Panc1 (cell line): ENCODE results near the gene SVIP. TPM values are rescaled to one million over a fixed set of nuclear protein-coding genes. Genes with fewer than 3 reads are reported as not detected.

ENCODE experiments used
- ATAC-seq: fragments of 200-7000 bp; cut with Tn5 transposase; 2 replicates; pipeline ENCODE4 v1.9.1; 2020; ENCODE audit warnings: mild to moderate bottlenecking, moderate library complexity
- BruUV-seq: library from RNA; stranded (reverse); fragments of 400-500 nt; replicated peaks from 2 replicates; lab custom pipeline; 2021; lab: Mats Ljungman, UMichigan
- CTCF ChIA-PET: fragments of 300-600 bp; sonication (Branson Sonifier 250); formaldehyde crosslinking; loops from one replicate; lab custom pipeline; 2022; ENCODE audit warnings: antibody characterized with exemption; lab: Charles Lee
- POLR2A ChIA-PET: fragments of 300-600 bp; sonication (Branson Sonifier 250); formaldehyde crosslinking; loops from one replicate; lab custom pipeline; 2022; ENCODE audit warnings: antibody characterized with exemption; lab: Charles Lee
- DNase-seq: peaks from one replicate; pipeline ENCODE4 v3.0.0-alpha.2; 2010; ENCODE audit warnings: low read depth, low spot score
- H3K27ac ChIP-seq: 2 replicates; pipeline ENCODE4 v1.5.1; 2011; ENCODE audit warnings: mild to moderate bottlenecking, low read length, inconsistent platforms
- H3K27me3 ChIP-seq: fragments of 200-500 bp; sonication (Bioruptor generic); 2 replicates; pipeline ENCODE4 v1.6.0; 2014; ENCODE audit warnings: low read length, inconsistent platforms; ENCODE audit not compliant: control insufficient read depth, insufficient read depth
- H3K36me3 ChIP-seq: fragments of 200-500 bp; sonication (Bioruptor generic); 2 replicates; pipeline ENCODE4 v1.5.1; 2014; ENCODE audit warnings: inconsistent platforms, mild to moderate bottlenecking, low read length, moderate library complexity; ENCODE audit not compliant: control insufficient read depth, insufficient read depth
- H3K4me1 ChIP-seq: 2 replicates; pipeline ENCODE4 v1.5.1; 2011; ENCODE audit warnings: inconsistent platforms, mild to moderate bottlenecking, low read length, moderate library complexity; ENCODE audit not compliant: control insufficient read depth, insufficient read depth
- H3K4me3 ChIP-seq, 2 experiments: 2 replicates each; pipeline ENCODE4 v1.5.1; 2011 to 2012; ENCODE audit warnings: low read depth in 2 of 2, low read length in 2 of 2, mild to moderate bottlenecking in 2 of 2, inconsistent platforms in 1 of 2, moderate library complexity in 1 of 2
- H3K9me3 ChIP-seq: fragments of 200-500 bp; sonication (Bioruptor generic); 2 replicates; pipeline ENCODE4 v1.5.1; 2014; ENCODE audit warnings: low read depth, mild to moderate bottlenecking, inconsistent platforms, low read length, moderate library complexity; ENCODE audit not compliant: control insufficient read depth, insufficient read depth
- CTCF ChIP-seq: fragments of 450-650 bp; IDR thresholded peaks from 2 replicates; pipeline ENCODE4 v1.5.1; 2017; ENCODE audit warnings: mild to moderate bottlenecking
- POLR2AphosphoS5 ChIP-seq: IDR thresholded peaks from 2 replicates; pipeline ENCODE4 v1.6.1; 2012; ENCODE audit warnings: mild to moderate bottlenecking, low read depth, low read length, moderate library complexity
- REST ChIP-seq, 2 experiments: IDR thresholded peaks; 2 replicates each; pipeline ENCODE4 v1.6.1; 2011 to 2012; ENCODE audit warnings: low read depth in 2 of 2, control low read depth in 1 of 2, low read length in 1 of 2, mild to moderate bottlenecking in 1 of 2, moderate library complexity in 1 of 2; ENCODE audit not compliant: insufficient read depth in 1 of 2
- SIN3A ChIP-seq: IDR thresholded peaks from 2 replicates; pipeline ENCODE4 v1.6.1; 2012; ENCODE audit warnings: low read depth, mild to moderate bottlenecking, low read length, moderate library complexity, borderline replicate concordance; ENCODE audit not compliant: insufficient read depth
- TCF7L2 ChIP-seq: IDR thresholded peaks from 2 replicates; pipeline ENCODE4 v1.6.1; 2011; ENCODE audit warnings: mild to moderate bottlenecking, low read depth, low read length, inconsistent platforms
- in situ Hi-C: cut with HindIII; loops from 2 replicates; pipeline ENCODE4 v1.10.0; 2016; ENCODE audit warnings: low sequenced_read_pairs, low pct_unique_long_range_greater_than_20kb
- intact Hi-C: fragments of 100-400 bp; cut with micrococcal nuclease; formaldehyde crosslinking; loops from one replicate; pipeline ENCODE4 v1.10.0; 2022; ENCODE audit not compliant: unreplicated experiment
- total RNA-seq: library from RNA; stranded (reverse); gene quantifications from one replicate; pipeline ENCODE4 v1.2.1, GENCODE V29; 2021; ENCODE audit not compliant: unreplicated experiment

Gene SVIP
- total RNA-seq, 1 experiment from 2014 or later = 13.4 TPM

GRCh38 chr11:22809893-22810292 is 19.7 kb downstream of the SVIP start:
- Histone ChIP-seq H3K9me3 (peaks cover 5% of the 10 kb centered on the region; the same call in 1 of the 2 replicates), H3K27ac (no peak overlapping the region), H3K36me3 (no peaks in the 10 kb centered on the region), H3K4me1 (no peaks in the 10 kb centered on the region), H3K4me3 (no peak overlapping the region), H3K27me3 (no peaks in the 10 kb centered on the region)
- no peak for TF ChIP-seq TCF7L2
- no peak for TF ChIP-seq SIN3A
- no peak for TF ChIP-seq POLR2AphosphoS5
- ChIA-PET POLR2A (no interaction called here), CTCF (no interaction called here)
- in situ Hi-C loops (no loop called here), intact Hi-C loops (no loop called here)
- DNase-seq (no peak), ATAC-seq (no peak)
- BruUV-seq = no TSS peak

GRCh38 chr11:22808571-22809197 is 20.9 kb downstream of the SVIP start:
- ATAC-seq = no peak
- intact Hi-C loops = no loop called here
- Histone ChIP-seq H3K36me3 (no peaks in the 10 kb centered on the region), H3K27ac (no peak overlapping the region), H3K4me1 (no peaks in the 10 kb centered on the region), H3K9me3 (peaks cover 5% of the 10 kb centered on the region; the same call in 1 of the 2 replicates), H3K4me3 (no peak overlapping the region), H3K27me3 (no peaks in the 10 kb centered on the region)
- in situ Hi-C loops = no loop called here
- POLR2A ChIA-PET = no interaction called here
- no TSS peak for BruUV-seq
- CTCF ChIA-PET = no interaction called here
- TF ChIP-seq SIN3A (no peak), TCF7L2 (no peak), CTCF (no peak), REST (IDR thresholded peaks at IDR 0.05; ENCODE audit: insufficient read depth in 1 of 2, low read depth in 2 of 2, low read length in 1 of 2) (no peak), POLR2AphosphoS5 (no peak)
- no peak for DNase-seq

- POLR2A ChIA-PET = no interaction called here
- ATAC-seq = no peak
- H3K4me1 ChIP-seq = no peaks in the 10 kb centered on the region
- intact Hi-C loops = no loop called here
- H3K27ac ChIP-seq = no peak overlapping the region
- no peak for DNase-seq
- peaks cover 5% of the 10 kb centered on the region; the same call in 1 of the 2 replicates for H3K9me3 ChIP-seq
- TF ChIP-seq TCF7L2 = no peak
- no peak for TF ChIP-seq CTCF
- TF ChIP-seq SIN3A = no peak
- no peak for TF ChIP-seq REST (IDR thresholded peaks at IDR 0.05; ENCODE audit: insufficient read depth in 1 of 2, low read depth in 2 of 2, low read length in 1 of 2)
- TF ChIP-seq POLR2AphosphoS5 = no peak
- no peak overlapping the region for H3K4me3 ChIP-seq
- no peaks in the 10 kb centered on the region for H3K36me3 ChIP-seq
- H3K27me3 ChIP-seq = no peaks in the 10 kb centered on the region; the same call in 1 of the 2 replicates
- no TSS peak for BruUV-seq
- in situ Hi-C loops = no loop called here
- CTCF ChIA-PET = no interaction called here
Observed at GRCh38 chr11:22807855-22808570, 21.6 kb downstream of the SVIP start.
